SK-N-SH (cell line): ENCODE results near the gene MAPK8IP3. TPM values are rescaled to one million over a fixed set of nuclear protein-coding genes. Genes with fewer than 3 reads are reported as not detected.

ENCODE experiments used
- CTCF ChIA-PET: fragments of 300-600, 350-600 bp; formaldehyde crosslinking; extraction: SDS; loops from one replicate; lab custom pipeline; 2021; lab: Yijun Ruan, JAX
- POLR2A ChIA-PET: fragments of 350-600 bp; sonication (Branson Sonifier 250); formaldehyde crosslinking; extraction: SDS; loops from one replicate; lab custom pipeline; 2020; ENCODE audit warnings: antibody characterized with exemption, inconsistent platforms; lab: Yijun Ruan, JAX
- DNase-seq: peaks from one replicate; pipeline ENCODE4 v3.0.0; 2012
- H2AFZ ChIP-seq: fragments of 200-600 bp; sonication (generic); 2 replicates; pipeline ENCODE4 v1.8.1; 2016; ENCODE audit warnings: antibody characterized with exemption, mild to moderate bottlenecking, low read depth
- H3F3A ChIP-seq: fragments of 200-600 bp; sonication (generic); replicated peaks from 2 replicates; pipeline ENCODE3; 2016; ENCODE audit warnings: antibody characterized with exemption, mild to moderate bottlenecking; ENCODE audit not compliant: insufficient read depth
- H3K27ac ChIP-seq, 2 experiments: fragments of 200-500 bp in 1 of 2; fragments of 200-600 bp in 1 of 2; sonication (Bioruptor generic) in 1 of 2; sonication (generic), shearing (Covaris generic) in 1 of 2; 2 replicates each; pipeline versions ENCODE4 v1.5.1 to v1.6.1; 2014 to 2016; ENCODE audit warnings: low read depth in 2 of 2, inconsistent platforms in 1 of 2, low read length in 1 of 2, mild to moderate bottlenecking in 1 of 2, mixed read lengths in 1 of 2
- H3K27me3 ChIP-seq: fragments of 200-600 bp; sonication (generic), shearing (Covaris generic); 2 replicates; pipeline ENCODE4 v1.6.1; 2016; ENCODE audit warnings: mixed run types; ENCODE audit not compliant: insufficient read depth
- H3K36me3 ChIP-seq, 2 experiments: fragments of 200-500 bp in 1 of 2; fragments of 200-600 bp in 1 of 2; sonication (Bioruptor generic) in 1 of 2; sonication (generic) in 1 of 2; replicated peaks in 1 of 2; 2 replicates each; pipeline versions ENCODE3 to v1.5.1; 2014 to 2016; ENCODE audit warnings: low read length in 1 of 2, mild to moderate bottlenecking in 1 of 2; ENCODE audit not compliant: insufficient read depth in 2 of 2, control insufficient read depth in 1 of 2
- H3K4me1 ChIP-seq, 2 experiments: fragments of 200-500 bp in 1 of 2; fragments of 200-600 bp in 1 of 2; sonication (Bioruptor generic) in 1 of 2; sonication (generic), shearing (Covaris generic) in 1 of 2; 2 replicates each; pipeline versions ENCODE4 v1.5.1 to v1.6.1; 2014 to 2016; ENCODE audit warnings: low read depth in 1 of 2, low read length in 1 of 2, mixed run types in 1 of 2; ENCODE audit not compliant: insufficient read depth in 2 of 2, control insufficient read depth in 1 of 2
- H3K4me2 ChIP-seq: fragments of 200-600 bp; sonication (generic), shearing (Covaris generic); 2 replicates; pipeline ENCODE4 v1.6.1; 2017; ENCODE audit warnings: mixed run types
- H3K4me3 ChIP-seq, 2 experiments: fragments of 200-500 bp in 1 of 2; fragments of 200-600 bp in 1 of 2; sonication (Bioruptor generic) in 1 of 2; sonication (generic), shearing (Covaris generic) in 1 of 2; 2 replicates each; pipeline versions ENCODE4 v1.5.1 to v1.8.1; 2014 to 2016; ENCODE audit warnings: low read depth in 2 of 2, inconsistent platforms in 1 of 2, low read length in 1 of 2, mild to moderate bottlenecking in 1 of 2, mixed read lengths in 1 of 2, moderate library complexity in 1 of 2
- H3K79me2 ChIP-seq: fragments of 200-600 bp; sonication (generic); 2 replicates; pipeline ENCODE4 v1.8.1; 2017; ENCODE audit warnings: mild to moderate bottlenecking; ENCODE audit not compliant: insufficient read depth
- H3K9ac ChIP-seq: fragments of 200-600 bp; sonication (generic); 2 replicates; pipeline ENCODE4 v1.6.1; 2017; ENCODE audit warnings: mixed run types
- H3K9me2 ChIP-seq: fragments of 200-600 bp; sonication (generic); 2 replicates; pipeline ENCODE4 v1.6.1; 2017; ENCODE audit warnings: mixed run types
- H3K9me3 ChIP-seq: fragments of 200-600 bp; sonication (generic); 2 replicates; pipeline ENCODE4 v1.6.1; 2017; ENCODE audit warnings: mixed run types, mild to moderate bottlenecking, moderate library complexity
- H4K20me1 ChIP-seq: fragments of 200-600 bp; sonication (generic); 2 replicates; pipeline ENCODE4 v1.6.1; 2017; ENCODE audit warnings: mild to moderate bottlenecking, mixed run types; ENCODE audit not compliant: insufficient read depth
- CHD2 ChIP-seq: fragments of 150-350 bp; IDR thresholded peaks from 2 replicates; pipeline ENCODE4 v1.6.1; 2018; ENCODE audit warnings: low read length; ENCODE audit not compliant: partially characterized antibody
- CTCF ChIP-seq: fragments of 200-600 bp; sonication (generic); IDR thresholded peaks from 2 replicates; pipeline ENCODE4 v1.6.1; 2017; ENCODE audit warnings: antibody characterized with exemption, mild to moderate bottlenecking, moderate library complexity
- ELF1 ChIP-seq: IDR thresholded peaks from 2 replicates; pipeline ENCODE4 v1.4.0; 2012
- EZH2phosphoT487 ChIP-seq: fragments of 200-600 bp; sonication (generic); IDR thresholded peaks from 2 replicates; pipeline ENCODE4 v1.6.1; 2017; ENCODE audit warnings: low read depth, mixed run types, mild to moderate bottlenecking, antibody characterized with exemption, moderate library complexity, borderline replicate concordance
- GABPA ChIP-seq: IDR thresholded peaks from 2 replicates; pipeline ENCODE4 v1.4.0; 2012; ENCODE audit warnings: low read depth, mild to moderate bottlenecking
- IRF3 ChIP-seq: fragments of 150-350 bp; IDR thresholded peaks from 2 replicates; pipeline ENCODE4 v1.6.1; 2016; ENCODE audit warnings: mild to moderate bottlenecking, low read depth, low read length
- JUND ChIP-seq: IDR thresholded peaks from 2 replicates; pipeline ENCODE4 v1.4.0; 2012
- MXI1 ChIP-seq: IDR thresholded peaks from 2 replicates; pipeline ENCODE4 v1.6.1; 2012; ENCODE audit warnings: mild to moderate bottlenecking, low read depth, low read length, improper control_type of control experiment
- POLR2AphosphoS5 ChIP-seq: IDR thresholded peaks from 2 replicates; pipeline ENCODE4 v1.6.1; 2012; ENCODE audit warnings: low read depth, low read length
- RAD21 ChIP-seq: IDR thresholded peaks from 2 replicates; pipeline ENCODE4 v1.6.1; 2012; ENCODE audit warnings: mild to moderate bottlenecking, low read length
- REST ChIP-seq: IDR thresholded peaks from 2 replicates; pipeline ENCODE4 v1.6.1; 2012; ENCODE audit warnings: mild to moderate bottlenecking, low read depth, low read length, moderate library complexity
- SIN3A ChIP-seq: IDR thresholded peaks from 2 replicates; pipeline ENCODE4 v1.6.1; 2012; ENCODE audit warnings: low read depth, mild to moderate bottlenecking, low read length, moderate library complexity, borderline replicate concordance
- SMC3 ChIP-seq: IDR thresholded peaks from 2 replicates; pipeline ENCODE4 v1.6.1; 2012; ENCODE audit warnings: low read depth, low read length, improper control_type of control experiment
- TAF1 ChIP-seq: IDR thresholded peaks from 2 replicates; pipeline ENCODE4 v1.6.1; 2012; ENCODE audit warnings: low read depth, mild to moderate bottlenecking, low read length, moderate library complexity, borderline replicate concordance
- TCF12 ChIP-seq: IDR thresholded peaks from 2 replicates; pipeline ENCODE4 v1.4.0; 2012
- TEAD4 ChIP-seq: IDR thresholded peaks from 2 replicates; pipeline ENCODE4 v1.4.0; 2012; ENCODE audit warnings: mild to moderate bottlenecking, borderline replicate concordance; ENCODE audit not compliant: insufficient read depth
- YY1 ChIP-seq: IDR thresholded peaks from 2 replicates; pipeline ENCODE4 v1.4.0; 2012; ENCODE audit warnings: low read depth, mild to moderate bottlenecking
- WGBS: methylation state at CpG from one replicate; pipeline ENCODE4 v1.1.6; 2017; ENCODE audit warnings: low lambda C conversion rate; 5-methylcytosine and 5-hydroxymethylcytosine counted together
- polyA plus RNA-seq, 3 experiments: library from polyadenylated mRNA; depleted of rRNA; stranded (reverse); fragments of >200 nt; gene quantifications; 2 replicates each; pipeline ENCODE4 v1.2.3, GENCODE V29; 2012
- TF ChIP-seq, protein P1 (sequence below): IDR thresholded peaks from 2 replicates; pipeline ENCODE4 v1.4.0; 2012; ENCODE audit warnings: low read depth
- TF ChIP-seq, protein P2 (sequence below): IDR thresholded peaks from 2 replicates; pipeline ENCODE4 v1.4.0; 2012; ENCODE audit warnings: low read depth, borderline replicate concordance

The MAPK8IP3 gene
- polyA plus RNA-seq, 1 of the 3 experiments (the other 2 are of a cell fraction): 57.3 TPM

- Histone ChIP-seq H3K27ac (peak within 1 kb of the TSS; percentile 78 to 92), H2AFZ (no peak within 1 kb of the TSS), H3K4me1 (peaks cover 0 to 32% of the 10 kb centered on the region in 2 experiments; a peak in 2 of 4 replicates), H3K9me2 (no peaks in the 10 kb centered on the region), H3K4me3 (peak within 1 kb of the TSS; percentile 90 to 91), H4K20me1 (peaks cover 11% of the 10 kb centered on the region; the same call in 1 of the 2 replicates), H3K79me2 (peaks cover 31% of the 10 kb centered on the region), H3F3A (peaks cover 11% of the 10 kb centered on the region), H3K36me3 (peaks cover 6 to 41% of the 10 kb centered on the region in 2 experiments), H3K27me3 (no peaks in the 10 kb centered on the region), H3K4me2 (peak within 1 kb of the TSS; percentile 95), H3K9me3 (no peaks in the 10 kb centered on the region), H3K9ac (peak within 1 kb of the TSS; percentile 93)
- DNase-seq: peak; percentile 93
- ChIA-PET CTCF (interaction anchor here (0.6 to 4.4 kb wide), 11 partner anchors 10 to 410 kb away, joined by 3 to 40 read pairs (median 3); partner anchors contain the start of genes FAHD1, HAGH, MAPK8IP3 and NUBP2), POLR2A (interaction anchor here (0.6 to 3.8 kb wide), 6 partner anchors 9 to 382 kb away, joined by 3 to 24 read pairs (median 4); partner anchors contain the start of genes JPT2, MAPK8IP3, NUBP2 and SPSB3)
- 0% methylated on average over 20 of the region's 108 CpGs for WGBS
- peak; percentile 74 for TF ChIP-seq CTCF
- TF ChIP-seq CHD2: no peak
- peak; percentile 95 for TF ChIP-seq GABPA
- TF ChIP-seq RAD21: peak; percentile 29; the same call in 1 of the 2 replicates
- TF ChIP-seq REST: peak; percentile 45; the same call in 1 of the 2 replicates
- TF ChIP-seq, protein P1, sequence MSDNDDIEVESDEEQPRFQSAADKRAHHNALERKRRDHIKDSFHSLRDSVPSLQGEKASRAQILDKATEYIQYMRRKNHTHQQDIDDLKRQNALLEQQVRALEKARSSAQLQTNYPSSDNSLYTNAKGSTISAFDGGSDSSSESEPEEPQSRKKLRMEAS: peak; percentile 44
- peak; percentile 89 for TF ChIP-seq YY1
- TF ChIP-seq TEAD4: no peak
- no peak for TF ChIP-seq TCF12
- no peak for TF ChIP-seq EZH2phosphoT487
- peak; percentile 55; the same call in 1 of the 2 replicates for TF ChIP-seq MXI1
- TF ChIP-seq SMC3: peak; percentile 19; the same call in 1 of the 2 replicates
- TF ChIP-seq SIN3A: peak; percentile 83; the same call in 1 of the 2 replicates
- no peak for TF ChIP-seq IRF3
- TF ChIP-seq, protein P2, sequence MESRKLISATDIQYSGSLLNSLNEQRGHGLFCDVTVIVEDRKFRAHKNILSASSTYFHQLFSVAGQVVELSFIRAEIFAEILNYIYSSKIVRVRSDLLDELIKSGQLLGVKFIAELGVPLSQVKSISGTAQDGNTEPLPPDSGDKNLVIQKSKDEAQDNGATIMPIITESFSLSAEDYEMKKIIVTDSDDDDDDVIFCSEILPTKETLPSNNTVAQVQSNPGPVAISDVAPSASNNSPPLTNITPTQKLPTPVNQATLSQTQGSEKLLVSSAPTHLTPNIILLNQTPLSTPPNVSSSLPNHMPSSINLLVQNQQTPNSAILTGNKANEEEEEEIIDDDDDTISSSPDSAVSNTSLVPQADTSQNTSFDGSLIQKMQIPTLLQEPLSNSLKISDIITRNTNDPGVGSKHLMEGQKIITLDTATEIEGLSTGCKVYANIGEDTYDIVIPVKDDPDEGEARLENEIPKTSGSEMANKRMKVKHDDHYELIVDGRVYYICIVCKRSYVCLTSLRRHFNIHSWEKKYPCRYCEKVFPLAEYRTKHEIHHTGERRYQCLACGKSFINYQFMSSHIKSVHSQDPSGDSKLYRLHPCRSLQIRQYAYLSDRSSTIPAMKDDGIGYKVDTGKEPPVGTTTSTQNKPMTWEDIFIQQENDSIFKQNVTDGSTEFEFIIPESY: no peak
- no peak for TF ChIP-seq JUND
- TF ChIP-seq POLR2AphosphoS5: peak; percentile 74
- peak; percentile 87 for TF ChIP-seq ELF1
- TF ChIP-seq TAF1: peak; percentile 95
Observed at GRCh38 chr16:1772908-1773702, 67.1 kb downstream of the MAPK8IP3 start, which contains the start of gene MRPS34. Gene MRPS34, minus strand, starts transcription at chr16:1773134. Its CDS starts 15 bp downstream, at chr16:1773119.
